GM21717 (cell line): ENCODE data around the gene ELK3.

Experiments
- ATAC-seq: cut with Tn5 transposase; IDR thresholded peaks from one replicate; pipeline ENCODE4 v1.9.1; 2021; ENCODE audit warnings: mild to moderate bottlenecking, moderate library complexity; ENCODE audit not compliant: unreplicated experiment

Gene ELK3

GRCh38 chr12:96233168-96233567 is 39.0 kb downstream of the ELK3 start:
- no peak for ATAC-seq

GRCh38 chr12:96233939-96234461 is 39.8 kb downstream of the ELK3 start:
- no peak for ATAC-seq

GRCh38 chr12:96234591-96235483 is 40.7 kb downstream of the ELK3 start:
- ATAC-seq, result no peak

GRCh38 chr12:96235484-96235826 is 41.3 kb downstream of the ELK3 start:
- ATAC-seq, result no peak

GRCh38 chr12:96236221-96236822 is 42.1 kb downstream of the ELK3 start:
- ATAC-seq, result no peak

- ATAC-seq, result no peak
Observed at GRCh38 chr12:96237035-96237434, 42.9 kb downstream of the ELK3 start.

- ATAC-seq, result no peak
Observed at GRCh38 chr12:96237465-96238077, 43.4 kb downstream of the ELK3 start.

- ATAC-seq, result no peak
Observed at GRCh38 chr12:96238336-96239047, 44.3 kb downstream of the ELK3 start.

- ATAC-seq, result no peak
Observed at GRCh38 chr12:96239711-96240635, 45.8 kb downstream of the ELK3 start.

- no peak for ATAC-seq
Observed at GRCh38 chr12:96240656-96241055, 46.5 kb downstream of the ELK3 start.

GRCh38 chr12:96241431-96241830 is 47.3 kb downstream of the ELK3 start:
- ATAC-seq, result no peak

GRCh38 chr12:96241846-96242256 is 47.7 kb downstream of the ELK3 start:
- ATAC-seq, result no peak

GRCh38 chr12:96242597-96242996 is 48.4 kb downstream of the ELK3 start:
- ATAC-seq, result no peak

- ATAC-seq, result no peak
Observed at GRCh38 chr12:96244826-96245225, 50.7 kb downstream of the ELK3 start.

GRCh38 chr12:96246926-96247505 is 52.8 kb downstream of the ELK3 start:
- no peak for ATAC-seq

- ATAC-seq, result no peak
Observed at GRCh38 chr12:96247563-96247962, 53.4 kb downstream of the ELK3 start.

- no peak for ATAC-seq
Observed at GRCh38 chr12:96248136-96248931, 54.2 kb downstream of the ELK3 start.

GRCh38 chr12:96249196-96250118 is 55.3 kb downstream of the ELK3 start:
- no peak for ATAC-seq
